ENCODE results near the gene NFAM1. TPM values are rescaled to one million over a fixed set of nuclear protein-coding genes. Genes with fewer than 3 reads are reported as not detected.

Gene NFAM1
- polyA plus RNA-seq, 1 of the 3 experiments (the other 2 are of a cell fraction), result 0.02 TPM

DNA sequence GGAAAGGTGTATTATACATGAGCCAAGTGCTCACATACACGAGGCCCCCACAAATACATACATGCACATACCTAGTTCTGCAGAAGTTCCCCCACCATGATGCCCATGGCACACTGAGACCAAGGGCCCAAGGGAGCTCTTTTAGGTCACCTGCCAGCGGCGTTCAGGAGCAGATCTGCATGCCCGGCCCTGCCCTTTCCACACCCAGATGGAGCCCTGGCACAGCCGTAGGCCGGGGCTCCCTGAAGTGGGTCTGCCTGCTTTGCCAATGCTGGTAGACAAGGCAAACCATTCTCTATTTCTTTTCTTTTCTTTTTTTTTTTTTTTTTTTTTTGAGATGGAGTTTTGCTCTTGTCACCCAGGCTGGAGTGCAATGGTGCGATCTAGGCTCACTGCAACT lies 21.5 kb downstream of the NFAM1 start:
- H3K9ac ChIP-seq, result no peak overlapping the region
- no peaks in the 10 kb centered on the region for H3K79me2 ChIP-seq (ENCODE audit: insufficient read depth)
- no peaks in the 10 kb centered on the region for H3K9me2 ChIP-seq
- no peaks in the 10 kb centered on the region for H3K27me3 ChIP-seq (ENCODE audit: insufficient read depth)
- H3F3A ChIP-seq (replicated peaks; ENCODE audit: insufficient read depth), result no peaks in the 10 kb centered on the region
- H3K27ac ChIP-seq (ENCODE audit: low read depth in 2 of 2, low read length in 1 of 2), result no peak overlapping the region
- H3K4me3 ChIP-seq (ENCODE audit: low read depth in 2 of 2, low read length in 1 of 2), result no peak overlapping the region
- H2AFZ ChIP-seq (ENCODE audit: low read depth), result no peak overlapping the region
- TF ChIP-seq, protein P1, sequence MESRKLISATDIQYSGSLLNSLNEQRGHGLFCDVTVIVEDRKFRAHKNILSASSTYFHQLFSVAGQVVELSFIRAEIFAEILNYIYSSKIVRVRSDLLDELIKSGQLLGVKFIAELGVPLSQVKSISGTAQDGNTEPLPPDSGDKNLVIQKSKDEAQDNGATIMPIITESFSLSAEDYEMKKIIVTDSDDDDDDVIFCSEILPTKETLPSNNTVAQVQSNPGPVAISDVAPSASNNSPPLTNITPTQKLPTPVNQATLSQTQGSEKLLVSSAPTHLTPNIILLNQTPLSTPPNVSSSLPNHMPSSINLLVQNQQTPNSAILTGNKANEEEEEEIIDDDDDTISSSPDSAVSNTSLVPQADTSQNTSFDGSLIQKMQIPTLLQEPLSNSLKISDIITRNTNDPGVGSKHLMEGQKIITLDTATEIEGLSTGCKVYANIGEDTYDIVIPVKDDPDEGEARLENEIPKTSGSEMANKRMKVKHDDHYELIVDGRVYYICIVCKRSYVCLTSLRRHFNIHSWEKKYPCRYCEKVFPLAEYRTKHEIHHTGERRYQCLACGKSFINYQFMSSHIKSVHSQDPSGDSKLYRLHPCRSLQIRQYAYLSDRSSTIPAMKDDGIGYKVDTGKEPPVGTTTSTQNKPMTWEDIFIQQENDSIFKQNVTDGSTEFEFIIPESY (IDR thresholded peaks at IDR 0.05; ENCODE audit: borderline replicate concordance, low read depth), result no peak
- TF ChIP-seq TAF1 (IDR thresholded peaks at IDR 0.05; ENCODE audit: borderline replicate concordance, low read depth, low read length), result no peak
- TF ChIP-seq, protein P2, sequence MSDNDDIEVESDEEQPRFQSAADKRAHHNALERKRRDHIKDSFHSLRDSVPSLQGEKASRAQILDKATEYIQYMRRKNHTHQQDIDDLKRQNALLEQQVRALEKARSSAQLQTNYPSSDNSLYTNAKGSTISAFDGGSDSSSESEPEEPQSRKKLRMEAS (IDR thresholded peaks at IDR 0.05; ENCODE audit: low read depth), result no peak
- H3K4me1 ChIP-seq (ENCODE audit: control insufficient read depth in 1 of 2, insufficient read depth in 2 of 2, low read depth in 1 of 2, low read length in 1 of 2), result no peaks in the 10 kb centered on the region; a peak in 1 of 4 replicates
- no peaks in the 10 kb centered on the region for H3K9me3 ChIP-seq
- H3K36me3 ChIP-seq (replicated peaks in 1 of 2; ENCODE audit: control insufficient read depth in 1 of 2, insufficient read depth in 2 of 2, low read length in 1 of 2), result no peaks in the 10 kb centered on the region
- WGBS (ENCODE audit: low lambda C conversion rate), result 81% methylated on average over 7 of the region's 7 CpGs
- no peak for DNase-seq
- no peak overlapping the region for H3K4me2 ChIP-seq
- POLR2A ChIA-PET, result no interaction called here
- CTCF ChIA-PET, result no interaction called here
- H4K20me1 ChIP-seq (ENCODE audit: insufficient read depth), result no peaks in the 10 kb centered on the region

DNA sequence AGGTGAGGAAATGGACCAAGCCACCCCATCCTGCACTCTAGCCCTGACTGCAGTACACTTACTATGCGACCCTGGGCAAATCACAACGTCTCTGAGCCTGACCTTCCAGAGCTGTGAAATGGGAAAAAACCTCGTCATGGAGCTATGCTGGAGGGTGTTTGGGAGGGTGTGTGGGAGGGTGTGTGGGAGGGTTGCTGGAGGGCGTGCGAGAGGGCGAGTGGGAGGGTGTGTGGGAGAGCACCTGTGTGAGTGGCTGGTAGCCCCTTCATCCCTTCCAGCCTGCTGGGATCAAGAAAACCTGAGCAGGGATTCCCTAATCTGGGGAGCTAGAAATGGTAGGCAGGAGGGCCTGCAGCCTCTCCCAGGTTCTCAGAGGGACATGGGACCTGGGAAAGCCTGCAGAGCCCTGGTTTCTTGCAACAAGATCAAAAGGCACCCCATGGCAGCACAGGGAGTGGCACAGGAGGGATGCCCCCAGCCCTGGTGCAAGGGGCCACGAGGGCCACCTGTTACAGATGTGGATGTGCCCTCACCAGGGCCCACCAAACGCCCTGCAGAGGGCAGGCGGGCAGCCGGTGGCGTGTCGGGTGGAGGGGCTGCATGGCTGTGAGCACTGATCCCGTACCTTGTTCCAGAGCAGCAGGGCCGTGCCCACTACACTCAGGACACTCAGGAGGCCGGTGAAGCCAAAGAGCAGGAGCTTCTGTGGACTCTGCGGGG lies 23.2 kb downstream of the NFAM1 start:
- Histone ChIP-seq H3K9me3 (no peaks in the 10 kb centered on the region), H3K4me2 (no peak overlapping the region), H3K9ac (no peak overlapping the region), H3K79me2 (ENCODE audit: insufficient read depth) (no peaks in the 10 kb centered on the region), H2AFZ (ENCODE audit: low read depth) (no peak overlapping the region), H3F3A (replicated peaks; ENCODE audit: insufficient read depth) (no peaks in the 10 kb centered on the region), H3K4me1 (ENCODE audit: control insufficient read depth in 1 of 2, insufficient read depth in 2 of 2, low read depth in 1 of 2, low read length in 1 of 2) (no peaks in the 10 kb centered on the region; a peak in 1 of 4 replicates), H4K20me1 (ENCODE audit: insufficient read depth) (no peaks in the 10 kb centered on the region), H3K27ac (ENCODE audit: low read depth in 2 of 2, low read length in 1 of 2) (no peak overlapping the region), H3K36me3 (replicated peaks in 1 of 2; ENCODE audit: control insufficient read depth in 1 of 2, insufficient read depth in 2 of 2, low read length in 1 of 2) (no peaks in the 10 kb centered on the region), H3K27me3 (ENCODE audit: insufficient read depth) (no peaks in the 10 kb centered on the region), H3K9me2 (no peaks in the 10 kb centered on the region), H3K4me3 (ENCODE audit: low read depth in 2 of 2, low read length in 1 of 2) (no peak overlapping the region)
- 82% methylated on average over 5 of the region's 16 CpGs for WGBS (ENCODE audit: low lambda C conversion rate)
- TF ChIP-seq NRF1 (IDR thresholded peaks at IDR 0.05; ENCODE audit: low read depth, low read length), result no peak
- TF ChIP-seq, protein P2 (IDR thresholded peaks at IDR 0.05; ENCODE audit: low read depth), result no peak
- TF ChIP-seq, protein P1 (IDR thresholded peaks at IDR 0.05; ENCODE audit: borderline replicate concordance, low read depth), result no peak
- TF ChIP-seq, protein P3, sequence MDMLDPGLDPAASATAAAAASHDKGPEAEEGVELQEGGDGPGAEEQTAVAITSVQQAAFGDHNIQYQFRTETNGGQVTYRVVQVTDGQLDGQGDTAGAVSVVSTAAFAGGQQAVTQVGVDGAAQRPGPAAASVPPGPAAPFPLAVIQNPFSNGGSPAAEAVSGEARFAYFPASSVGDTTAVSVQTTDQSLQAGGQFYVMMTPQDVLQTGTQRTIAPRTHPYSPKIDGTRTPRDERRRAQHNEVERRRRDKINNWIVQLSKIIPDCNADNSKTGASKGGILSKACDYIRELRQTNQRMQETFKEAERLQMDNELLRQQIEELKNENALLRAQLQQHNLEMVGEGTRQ (IDR thresholded peaks at IDR 0.05; ENCODE audit: borderline replicate concordance, low read depth, low read length), result no peak
- TF ChIP-seq GATA2 (CRISPR knock-in tag; IDR thresholded peaks at IDR 0.05), result no peak
- TF ChIP-seq RXRA (IDR thresholded peaks at IDR 0.05; ENCODE audit: borderline replicate concordance, low read depth), result no peak
- TF ChIP-seq, protein P4, sequence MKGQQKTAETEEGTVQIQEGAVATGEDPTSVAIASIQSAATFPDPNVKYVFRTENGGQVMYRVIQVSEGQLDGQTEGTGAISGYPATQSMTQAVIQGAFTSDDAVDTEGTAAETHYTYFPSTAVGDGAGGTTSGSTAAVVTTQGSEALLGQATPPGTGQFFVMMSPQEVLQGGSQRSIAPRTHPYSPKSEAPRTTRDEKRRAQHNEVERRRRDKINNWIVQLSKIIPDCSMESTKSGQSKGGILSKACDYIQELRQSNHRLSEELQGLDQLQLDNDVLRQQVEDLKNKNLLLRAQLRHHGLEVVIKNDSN (IDR thresholded peaks at IDR 0.05; ENCODE audit: borderline replicate concordance, low read depth), result no peak
- TF ChIP-seq, protein P5, sequence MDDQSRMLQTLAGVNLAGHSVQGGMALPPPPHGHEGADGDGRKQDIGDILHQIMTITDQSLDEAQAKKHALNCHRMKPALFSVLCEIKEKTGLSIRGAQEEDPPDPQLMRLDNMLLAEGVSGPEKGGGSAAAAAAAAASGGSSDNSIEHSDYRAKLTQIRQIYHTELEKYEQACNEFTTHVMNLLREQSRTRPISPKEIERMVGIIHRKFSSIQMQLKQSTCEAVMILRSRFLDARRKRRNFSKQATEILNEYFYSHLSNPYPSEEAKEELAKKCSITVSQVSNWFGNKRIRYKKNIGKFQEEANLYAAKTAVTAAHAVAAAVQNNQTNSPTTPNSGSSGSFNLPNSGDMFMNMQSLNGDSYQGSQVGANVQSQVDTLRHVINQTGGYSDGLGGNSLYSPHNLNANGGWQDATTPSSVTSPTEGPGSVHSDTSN (IDR thresholded peaks at IDR 0.05), result no peak
- no peak for TF ChIP-seq NFIC (IDR thresholded peaks at IDR 0.05; ENCODE audit: borderline replicate concordance)
- no peak for TF ChIP-seq YY1 (IDR thresholded peaks at IDR 0.05; ENCODE audit: low read depth)
- no peak for TF ChIP-seq CHD2 (IDR thresholded peaks at IDR 0.05; ENCODE audit: low read length, partially characterized antibody)
- no peak for TF ChIP-seq ELF1 (IDR thresholded peaks at IDR 0.05)
- no peak for TF ChIP-seq EZH2phosphoT487 (IDR thresholded peaks at IDR 0.05; ENCODE audit: borderline replicate concordance, low read depth)
- no peak for TF ChIP-seq GABPA (IDR thresholded peaks at IDR 0.05; ENCODE audit: low read depth)
- no peak for TF ChIP-seq POLR2AphosphoS5 (IDR thresholded peaks at IDR 0.05; ENCODE audit: low read depth, low read length)
- no peak for DNase-seq
- ChIA-PET CTCF (no interaction called here), POLR2A (no interaction called here)

Data from SK-N-SH (cell line).